Bronchial epithelial cell (primary cell): Measurements from ENCODE around the gene ATG9A. TPM values are rescaled to one million over a fixed set of nuclear protein-coding genes. Genes with fewer than 3 reads are reported as not detected.

Experiments used
- DNase-seq: peaks from one replicate; pipeline ENCODE4 v3.0.0-alpha.2; 2010; ENCODE audit warnings: low read depth
- FAIRE-seq: peaks from 2 replicates; lab custom pipeline; 2011; peaks lifted over from hg19 to GRCh38; lab: Jason Lieb, UNC
- H3K27me3 ChIP-seq: 2 replicates; pipeline ENCODE4 v1.5.1; 2011; ENCODE audit warnings: low read length; ENCODE audit not compliant: control insufficient read depth, insufficient read depth
- H3K36me3 ChIP-seq: 2 replicates; pipeline ENCODE4 v1.5.1; 2011; ENCODE audit warnings: low read length; ENCODE audit not compliant: control insufficient read depth, insufficient read depth
- H3K4me3 ChIP-seq: 2 replicates; pipeline ENCODE4 v1.5.1; 2011; ENCODE audit warnings: mild to moderate bottlenecking, low read depth, low read length, control low read depth
- CTCF ChIP-seq: IDR thresholded peaks from 2 replicates; pipeline ENCODE4 v1.5.1; 2011; ENCODE audit warnings: mild to moderate bottlenecking, moderate library complexity, low read length, control low read depth, inconsistent platforms; ENCODE audit not compliant: insufficient read depth, severe bottlenecking
- total RNA-seq: library from RNA; depleted of rRNA; stranded (reverse); fragments of >200 nt; gene quantifications from 2 replicates; pipeline ENCODE4 v1.2.1, GENCODE V29; 2014

ATG9A gene
- total RNA-seq, 1 donor from 2014 or later, result 26.3 TPM

GRCh38 chr2:219213026-219213415 is 16.4 kb downstream of the ATG9A start:
- no peak for TF ChIP-seq CTCF
- no peak for FAIRE-seq
- Histone ChIP-seq H3K4me3 (no peak overlapping the region), H3K27me3 (no peaks in the 10 kb centered on the region), H3K36me3 (peaks cover 55% of the 10 kb centered on the region)
- no peak for DNase-seq

GRCh38 chr2:219210886-219211362 is 18.5 kb downstream of the ATG9A start:
- Histone ChIP-seq H3K4me3 (no peak overlapping the region), H3K27me3 (no peaks in the 10 kb centered on the region), H3K36me3 (peaks cover 45% of the 10 kb centered on the region)
- DNase-seq (no peak), FAIRE-seq (no peak)
- TF ChIP-seq CTCF, result no peak

GRCh38 chr2:219210196-219210885 is 19.1 kb downstream of the ATG9A start:
- Histone ChIP-seq H3K36me3 (peaks cover 41% of the 10 kb centered on the region), H3K27me3 (no peaks in the 10 kb centered on the region), H3K4me3 (no peak overlapping the region)
- FAIRE-seq (no peak), DNase-seq (no peak)
- no peak for TF ChIP-seq CTCF

- H3K36me3 ChIP-seq, result peaks cover 35% of the 10 kb centered on the region
- FAIRE-seq (no peak), DNase-seq (no peak)
- TF ChIP-seq CTCF, result no peak
- no peaks in the 10 kb centered on the region for H3K27me3 ChIP-seq
- H3K4me3 ChIP-seq, result no peak overlapping the region
Measured at GRCh38 chr2:219209236-219210195, 19.9 kb downstream of the ATG9A start.

GRCh38 chr2:219207884-219208740 is 21.3 kb downstream of the ATG9A start:
- FAIRE-seq (no peak), DNase-seq (peak; percentile 25)
- Histone ChIP-seq H3K4me3 (no peak overlapping the region), H3K27me3 (no peaks in the 10 kb centered on the region), H3K36me3 (peaks cover 23% of the 10 kb centered on the region)
- TF ChIP-seq CTCF, result no peak
